ENCODE measurements around the gene PGBD1. TPM values are rescaled to one million over a fixed set of nuclear protein-coding genes. Genes with fewer than 3 reads are reported as not detected.
A peak's percentile ranks its signal among the peaks of the same experiment; 100 is the strongest.

The PGBD1 gene
- total and polyA plus RNA-seq, 2 of the 13 experiments (the other 11 are each of a cell fraction or from before 2014, with no cell fraction given), result 3.6 to 6.9 TPM

GRCh38 chr6:28349892-28350737 lies 68.7 kb downstream of the PGBD1 start, which contains the start of gene ZKSCAN3 (continued):
- TF ChIP-seq IRF9 (CRISPR knock-in tag; IDR thresholded peaks at IDR 0.05; ENCODE audit: borderline replicate concordance) (peak; percentile 85; the same call in 1 of the 2 replicates), ZNF660 (CRISPR knock-in tag; IDR thresholded peaks at IDR 0.05; ENCODE audit: borderline replicate concordance, low read depth) (no peak), ZSCAN31 (CRISPR knock-in tag; IDR thresholded peaks at IDR 0.05; ENCODE audit: low read depth) (peak; percentile 66; the same call in 1 of the 2 replicates), TBP (CRISPR knock-in tag; IDR thresholded peaks at IDR 0.05) (no peak), ZNF253 (CRISPR knock-in tag; IDR thresholded peaks at IDR 0.05; ENCODE audit: borderline replicate concordance) (0 out of 2 replicates have a peak, but pooled peaks have one; percentile 63), ZNF687 (CRISPR knock-in tag; IDR thresholded peaks at IDR 0.05) (peak; percentile 86), CBFB (CRISPR knock-in tag; IDR thresholded peaks at IDR 0.05) (peak; percentile 64; the same call in 1 of the 2 replicates), HIVEP1 (CRISPR knock-in tag; IDR thresholded peaks at IDR 0.05) (peak; percentile 87), CENPBD1 (CRISPR knock-in tag; IDR thresholded peaks at IDR 0.05; ENCODE audit: borderline replicate concordance, low read depth) (no peak), ZNF329 (CRISPR knock-in tag; IDR thresholded peaks at IDR 0.05; ENCODE audit: low read depth) (no peak), PRDM10 (CRISPR knock-in tag; IDR thresholded peaks at IDR 0.05; ENCODE audit: low read depth) (0 out of 2 replicates have a peak, but pooled peaks have one; percentile 62), BCL6 (CRISPR knock-in tag; IDR thresholded peaks at IDR 0.05) (peak; percentile 29; the same call in 1 of the 2 replicates), ZC3H4 (CRISPR knock-in tag; IDR thresholded peaks at IDR 0.05; ENCODE audit: borderline replicate concordance) (no peak), HCFC1 (IDR thresholded peaks at IDR 0.05; ENCODE audit: low read depth, low read length) (peak; percentile 43; the same call in 1 of the 2 replicates), ZNF598 (CRISPR knock-in tag; IDR thresholded peaks at IDR 0.05; ENCODE audit: borderline replicate concordance) (peak; percentile 90; the same call in 1 of the 2 replicates), SNAPC2 (CRISPR knock-in tag; IDR thresholded peaks at IDR 0.05) (peak; percentile 37; the same call in 1 of the 2 replicates), ZFP36L2 (CRISPR knock-in tag; IDR thresholded peaks at IDR 0.05) (no peak), ZNF782 (CRISPR knock-in tag; IDR thresholded peaks at IDR 0.05; ENCODE audit: borderline replicate concordance) (no peak; the same call in 1 of the 2 replicates), ZNF883 (CRISPR knock-in tag; IDR thresholded peaks at IDR 0.05; ENCODE audit: not compliant biosample characterization) (peak; percentile 69)

Measured in HepG2 (cell line).